Measurements from ENCODE around the gene KMT2A.
A peak's percentile ranks its signal among the peaks of the same experiment; 100 is the strongest.

KMT2A gene

GRCh38 chr11:118532091-118532490 lies 95.8 kb downstream of the KMT2A start:
- DNase-seq: no peak

GRCh38 chr11:118532852-118533768 lies 96.8 kb downstream of the KMT2A start:
- DNase-seq: no peak

GRCh38 chr11:118533769-118534729 lies 97.8 kb downstream of the KMT2A start:
- peak in 32 of 58 donors; percentile 6 to 67 (median 28) for DNase-seq

- no peak for DNase-seq
Measured at GRCh38 chr11:118535261-118535660, 99.0 kb downstream of the KMT2A start.

- no peak for DNase-seq
Measured at GRCh38 chr11:118536726-118537125, 100.4 kb downstream of the KMT2A start.

GRCh38 chr11:118537409-118537980 lies 101.2 kb downstream of the KMT2A start:
- DNase-seq: no peak

- DNase-seq: no peak
Measured at GRCh38 chr11:118544010-118544646, 107.8 kb downstream of the KMT2A start.

GRCh38 chr11:118544647-118545010 lies 108.3 kb downstream of the KMT2A start:
- DNase-seq: no peak

GRCh38 chr11:118545533-118545932 lies 109.2 kb downstream of the KMT2A start:
- no peak for DNase-seq

- DNase-seq: no peak
Measured at GRCh38 chr11:118547132-118547531, 110.8 kb downstream of the KMT2A start.

GRCh38 chr11:118552341-118552740 lies 116.0 kb downstream of the KMT2A start:
- no peak for DNase-seq

GRCh38 chr11:118560806-118561205 lies 124.5 kb downstream of the KMT2A start:
- DNase-seq: no peak

- peak in 27 of 58 donors; percentile 3 to 30 (median 12) for DNase-seq
Measured at GRCh38 chr11:118565051-118565450, 128.8 kb downstream of the KMT2A start.

- DNase-seq: no peak
Measured at GRCh38 chr11:118569670-118570069, 133.4 kb downstream of the KMT2A start.

GRCh38 chr11:118570787-118571186 lies 134.5 kb downstream of the KMT2A start:
- DNase-seq: no peak

- peak in 3 of 58 donors; percentile 14 to 25 (median 16) for DNase-seq
Measured at GRCh38 chr11:118571701-118572060, 135.4 kb downstream of the KMT2A start.

GRCh38 chr11:118572061-118572980 lies 136.0 kb downstream of the KMT2A start, which contains the start of gene ARCN1:
Gene ARCN1, plus strand, starts transcription at chr11:118572409. Its CDS starts 139 bp downstream, at chr11:118572548.
- DNase-seq: peak in 57 of 58 donors; percentile 29 to 86 (median 73)

GRCh38 chr11:118572981-118573550 lies 136.8 kb downstream of the KMT2A start:
- DNase-seq: peak in 1 of 58 donors; percentile 16

- DNase-seq: no peak
Measured at GRCh38 chr11:118574636-118575035, 138.3 kb downstream of the KMT2A start.

Measured in anterior cingulate cortex (tissue), 58 donors.